ENCODE results near the gene HHIPL1. TPM values are rescaled to one million over a fixed set of nuclear protein-coding genes. Genes with fewer than 3 reads are reported as not detected.

The HHIPL1 gene
- total RNA-seq, 1 experiment from 2014 or later, result not detected

- H3K9me3 Mint-ChIP-seq (ENCODE audit: low read depth, unreplicated experiment), result no peaks in the 10 kb centered on the region
- CTCF ChIA-PET, result no interaction called here
- no peak overlapping the region for H3K27ac Mint-ChIP-seq (ENCODE audit: unreplicated experiment)
- peaks cover 68% of the 10 kb centered on the region for H3K27me3 Mint-ChIP-seq (ENCODE audit: unreplicated experiment)
- no peak for DNase-seq
- H3K4me3 Mint-ChIP-seq (ENCODE audit: low read depth, unreplicated experiment), result no peak overlapping the region
- no peaks in the 10 kb centered on the region for H3K36me3 Mint-ChIP-seq (ENCODE audit: insufficient read depth, unreplicated experiment)
- no peaks in the 10 kb centered on the region for H3K4me1 Mint-ChIP-seq (ENCODE audit: low read depth, unreplicated experiment)
- intact Hi-C loops (cut with micrococcal nuclease; ENCODE audit: unreplicated experiment), result no loop called here
- TF ChIP-seq CTCF (IDR thresholded peaks at IDR 0.05; ENCODE audit: unreplicated experiment), result no peak
- no TSS peak for BruUV-seq (replicated peaks)
These were observed 79.4 kb downstream of the HHIPL1 start for GRCh38 chr14:99724196-99724891.

- Mint-ChIP-seq H3K4me1 (ENCODE audit: low read depth, unreplicated experiment) (no peaks in the 10 kb centered on the region), H3K27me3 (ENCODE audit: unreplicated experiment) (peaks cover 60% of the 10 kb centered on the region), H3K27ac (ENCODE audit: unreplicated experiment) (no peak overlapping the region), H3K9me3 (ENCODE audit: low read depth, unreplicated experiment) (no peaks in the 10 kb centered on the region), H3K36me3 (ENCODE audit: insufficient read depth, unreplicated experiment) (no peaks in the 10 kb centered on the region), H3K4me3 (ENCODE audit: low read depth, unreplicated experiment) (no peak overlapping the region)
- no peak for DNase-seq
- no TSS peak for BruUV-seq (replicated peaks)
- intact Hi-C loops (cut with micrococcal nuclease; ENCODE audit: unreplicated experiment), result no loop called here
- TF ChIP-seq CTCF (IDR thresholded peaks at IDR 0.05; ENCODE audit: unreplicated experiment), result no peak
- CTCF ChIA-PET, result no interaction called here
These were observed 80.2 kb downstream of the HHIPL1 start for GRCh38 chr14:99724939-99725773.

- peaks cover 60% of the 10 kb centered on the region for H3K27me3 Mint-ChIP-seq (ENCODE audit: unreplicated experiment)
- H3K36me3 Mint-ChIP-seq (ENCODE audit: insufficient read depth, unreplicated experiment), result no peaks in the 10 kb centered on the region
- H3K9me3 Mint-ChIP-seq (ENCODE audit: low read depth, unreplicated experiment), result no peaks in the 10 kb centered on the region
- TF ChIP-seq CTCF (IDR thresholded peaks at IDR 0.05; ENCODE audit: unreplicated experiment), result no peak
- no peak overlapping the region for H3K27ac Mint-ChIP-seq (ENCODE audit: unreplicated experiment)
- H3K4me1 Mint-ChIP-seq (ENCODE audit: low read depth, unreplicated experiment), result no peaks in the 10 kb centered on the region
- CTCF ChIA-PET, result no interaction called here
- no TSS peak for BruUV-seq (replicated peaks)
- no peak for DNase-seq
- H3K4me3 Mint-ChIP-seq (ENCODE audit: low read depth, unreplicated experiment), result no peak overlapping the region
- intact Hi-C loops (cut with micrococcal nuclease; ENCODE audit: unreplicated experiment), result no loop called here
These were observed 81.0 kb downstream of the HHIPL1 start for GRCh38 chr14:99725774-99726537.

GRCh38 chr14:99726538-99727095, 81.7 kb downstream of the HHIPL1 start:
- intact Hi-C loops (cut with micrococcal nuclease; ENCODE audit: unreplicated experiment), result no loop called here
- no peaks in the 10 kb centered on the region for H3K4me1 Mint-ChIP-seq (ENCODE audit: low read depth, unreplicated experiment)
- DNase-seq, result no peak
- no peaks in the 10 kb centered on the region for H3K9me3 Mint-ChIP-seq (ENCODE audit: low read depth, unreplicated experiment)
- H3K27me3 Mint-ChIP-seq (ENCODE audit: unreplicated experiment), result peaks cover 59% of the 10 kb centered on the region
- H3K27ac Mint-ChIP-seq (ENCODE audit: unreplicated experiment), result no peak overlapping the region
- BruUV-seq (replicated peaks), result no TSS peak
- CTCF ChIA-PET, result interaction anchor here (0.6 kb wide), 1 partner anchor 12 kb away, joined by 4 read pairs; no protein-coding TSS in a partner anchor
- no peak for TF ChIP-seq CTCF (IDR thresholded peaks at IDR 0.05; ENCODE audit: unreplicated experiment)
- no peaks in the 10 kb centered on the region for H3K36me3 Mint-ChIP-seq (ENCODE audit: insufficient read depth, unreplicated experiment)
- no peak overlapping the region for H3K4me3 Mint-ChIP-seq (ENCODE audit: low read depth, unreplicated experiment)
